ENCODE results near the gene C2CD4C. TPM values are rescaled to one million over a fixed set of nuclear protein-coding genes. Genes with fewer than 3 reads are reported as not detected.
"Not testable (repeated sequence)": the region's sequence is repeated elsewhere in the genome, so short reads cannot be mapped to it uniquely, and the experiment has no call there.

C2CD4C gene
- total RNA-seq, 1 experiment from 2014 or later = 9.8 TPM

- TF ChIP-seq, protein P1, sequence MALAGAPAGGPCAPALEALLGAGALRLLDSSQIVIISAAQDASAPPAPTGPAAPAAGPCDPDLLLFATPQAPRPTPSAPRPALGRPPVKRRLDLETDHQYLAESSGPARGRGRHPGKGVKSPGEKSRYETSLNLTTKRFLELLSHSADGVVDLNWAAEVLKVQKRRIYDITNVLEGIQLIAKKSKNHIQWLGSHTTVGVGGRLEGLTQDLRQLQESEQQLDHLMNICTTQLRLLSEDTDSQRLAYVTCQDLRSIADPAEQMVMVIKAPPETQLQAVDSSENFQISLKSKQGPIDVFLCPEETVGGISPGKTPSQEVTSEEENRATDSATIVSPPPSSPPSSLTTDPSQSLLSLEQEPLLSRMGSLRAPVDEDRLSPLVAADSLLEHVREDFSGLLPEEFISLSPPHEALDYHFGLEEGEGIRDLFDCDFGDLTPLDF (CRISPR knock-in tag; IDR thresholded peaks at IDR 0.05) = no peak
These were observed 4.9 kb upstream of the C2CD4C start (continued) for GRCh38 chr19:413756-414420.

DNA sequence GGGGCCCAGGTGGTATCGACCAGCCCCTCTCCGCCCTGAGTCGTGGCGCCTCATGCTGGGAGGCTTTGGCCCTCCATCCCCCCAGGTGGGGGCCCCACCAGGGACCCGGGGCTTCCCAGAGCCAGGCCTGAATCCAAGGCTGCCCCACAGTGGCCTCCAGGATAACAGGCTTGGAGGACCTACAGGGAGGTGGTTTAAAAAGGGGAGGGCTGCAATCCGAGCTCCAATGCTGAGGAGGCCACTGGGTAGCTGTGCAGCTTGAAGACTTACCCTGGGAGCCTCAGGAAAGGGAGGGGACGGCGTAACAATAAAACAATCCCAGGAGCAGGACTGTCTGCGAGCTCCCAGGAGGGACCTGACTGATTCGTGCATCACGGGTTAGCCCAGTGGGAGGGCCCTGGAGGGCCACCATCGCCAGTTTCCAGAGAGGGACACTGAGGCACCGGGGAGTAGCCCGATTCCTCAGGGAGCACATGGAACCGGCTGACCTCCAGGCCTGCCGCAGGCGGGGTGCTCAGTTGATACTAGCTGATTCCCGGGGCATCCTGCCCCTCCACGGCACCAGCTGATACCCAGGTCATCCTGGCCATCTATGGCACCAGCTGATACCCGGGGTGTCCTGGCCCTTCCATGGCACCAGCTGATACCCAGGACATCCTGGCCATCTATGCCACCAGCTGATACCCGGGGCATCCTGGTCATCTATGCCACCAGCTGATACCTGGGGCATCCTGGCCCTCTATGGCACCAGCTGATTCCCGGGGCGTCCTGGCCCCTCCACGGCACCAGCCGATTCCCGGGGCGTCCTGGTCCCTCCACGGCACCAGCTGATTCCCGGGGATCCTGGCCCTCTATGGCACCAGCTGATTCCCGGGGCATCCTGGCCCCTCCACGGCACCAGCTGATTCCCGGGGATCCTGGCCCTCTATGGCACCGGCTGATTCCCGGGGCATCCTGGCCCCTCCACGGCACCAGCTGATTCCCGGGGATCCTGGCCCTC, 3.7 kb upstream of the C2CD4C start:
- POLR2A ChIA-PET = no interaction called here
- H3K9me3 Mint-ChIP-seq = no peaks in the 10 kb centered on the region
- H3K36me3 Mint-ChIP-seq = no peaks in the 10 kb centered on the region
- CTCF ChIA-PET = interaction anchor here (0.7 to 2.2 kb wide), 16 partner anchors 9 to 98 kb away, joined by 3 to 11 read pairs (median 6); no protein-coding TSS in a partner anchor
- no peak overlapping the region for H3K27ac Mint-ChIP-seq
- DNase-seq (ENCODE audit: low spot score) = peak; percentile 50
- ATAC-seq = peak; percentile 74
- TF ChIP-seq, protein P2, sequence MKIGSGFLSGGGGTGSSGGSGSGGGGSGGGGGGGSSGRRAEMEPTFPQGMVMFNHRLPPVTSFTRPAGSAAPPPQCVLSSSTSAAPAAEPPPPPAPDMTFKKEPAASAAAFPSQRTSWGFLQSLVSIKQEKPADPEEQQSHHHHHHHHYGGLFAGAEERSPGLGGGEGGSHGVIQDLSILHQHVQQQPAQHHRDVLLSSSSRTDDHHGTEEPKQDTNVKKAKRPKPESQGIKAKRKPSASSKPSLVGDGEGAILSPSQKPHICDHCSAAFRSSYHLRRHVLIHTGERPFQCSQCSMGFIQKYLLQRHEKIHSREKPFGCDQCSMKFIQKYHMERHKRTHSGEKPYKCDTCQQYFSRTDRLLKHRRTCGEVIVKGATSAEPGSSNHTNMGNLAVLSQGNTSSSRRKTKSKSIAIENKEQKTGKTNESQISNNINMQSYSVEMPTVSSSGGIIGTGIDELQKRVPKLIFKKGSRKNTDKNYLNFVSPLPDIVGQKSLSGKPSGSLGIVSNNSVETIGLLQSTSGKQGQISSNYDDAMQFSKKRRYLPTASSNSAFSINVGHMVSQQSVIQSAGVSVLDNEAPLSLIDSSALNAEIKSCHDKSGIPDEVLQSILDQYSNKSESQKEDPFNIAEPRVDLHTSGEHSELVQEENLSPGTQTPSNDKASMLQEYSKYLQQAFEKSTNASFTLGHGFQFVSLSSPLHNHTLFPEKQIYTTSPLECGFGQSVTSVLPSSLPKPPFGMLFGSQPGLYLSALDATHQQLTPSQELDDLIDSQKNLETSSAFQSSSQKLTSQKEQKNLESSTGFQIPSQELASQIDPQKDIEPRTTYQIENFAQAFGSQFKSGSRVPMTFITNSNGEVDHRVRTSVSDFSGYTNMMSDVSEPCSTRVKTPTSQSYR (CRISPR knock-in tag; IDR thresholded peaks at IDR 0.05) = no peak
- peak; percentile 80 for TF ChIP-seq ZNF423 (CRISPR knock-in tag; IDR thresholded peaks at IDR 0.05)
- TF ChIP-seq CREB1 (CRISPR knock-in tag; IDR thresholded peaks at IDR 0.05) = no peak
- peaks cover 16% of the 10 kb centered on the region for H3K4me1 Mint-ChIP-seq
- H3K4me3 Mint-ChIP-seq = no peak overlapping the region
- H3K27me3 Mint-ChIP-seq (ENCODE audit: low read depth) = peaks cover 11% of the 10 kb centered on the region

GRCh38 chr19:411723-412355, 2.9 kb upstream of the C2CD4C start:
- Mint-ChIP-seq H3K27ac (no peak overlapping the region), H3K36me3 (no peaks in the 10 kb centered on the region), H3K27me3 (ENCODE audit: low read depth) (peaks cover 11% of the 10 kb centered on the region), H3K4me3 (no peak overlapping the region), H3K9me3 (no peaks in the 10 kb centered on the region), H3K4me1 (peaks cover 10% of the 10 kb centered on the region)
- POLR2A ChIA-PET = no interaction called here
- DNase-seq (ENCODE audit: low spot score) = no peak
- TF ChIP-seq FOXK1 (CRISPR knock-in tag; IDR thresholded peaks at IDR 0.05) (0 out of 2 replicates have a peak, but pooled peaks have one; percentile 22), ZNF317 (CRISPR knock-in tag; IDR thresholded peaks at IDR 0.05; ENCODE audit: borderline replicate concordance, low read depth) (0 out of 2 replicates have a peak, but pooled peaks have one; percentile 12), SOX15 (CRISPR knock-in tag; IDR thresholded peaks at IDR 0.05) (no peak), ATF3 (CRISPR knock-in tag; conservative IDR thresholded peaks at IDR 0.05) (no peak), CREM (CRISPR knock-in tag; IDR thresholded peaks at IDR 0.05) (no peak)
- no peak for ATAC-seq
- CTCF ChIA-PET = interaction anchor here (0.6 to 2.2 kb wide), 13 partner anchors 10 to 99 kb away, joined by 3 to 11 read pairs (median 7); no protein-coding TSS in a partner anchor

GRCh38 chr19:411121-411722, 2.3 kb upstream of the C2CD4C start:
- H3K36me3 Mint-ChIP-seq; H3K9me3 Mint-ChIP-seq; H3K27ac Mint-ChIP-seq; DNase-seq (ENCODE audit: low spot score); H3K4me1 Mint-ChIP-seq; ATAC-seq; H3K4me3 Mint-ChIP-seq; POLR2A ChIA-PET: not testable (repeated sequence)
- H3K27me3 Mint-ChIP-seq (ENCODE audit: low read depth) = peaks cover 11% of the 10 kb centered on the region
- CTCF ChIA-PET = interaction anchor here (0.6 to 2.2 kb wide), 4 partner anchors 9 to 99 kb away, joined by 3 to 11 read pairs (median 8); no protein-coding TSS in a partner anchor

Data from WTC11 (cell line).